ENCODE data around the gene KCNH4.

DNA sequence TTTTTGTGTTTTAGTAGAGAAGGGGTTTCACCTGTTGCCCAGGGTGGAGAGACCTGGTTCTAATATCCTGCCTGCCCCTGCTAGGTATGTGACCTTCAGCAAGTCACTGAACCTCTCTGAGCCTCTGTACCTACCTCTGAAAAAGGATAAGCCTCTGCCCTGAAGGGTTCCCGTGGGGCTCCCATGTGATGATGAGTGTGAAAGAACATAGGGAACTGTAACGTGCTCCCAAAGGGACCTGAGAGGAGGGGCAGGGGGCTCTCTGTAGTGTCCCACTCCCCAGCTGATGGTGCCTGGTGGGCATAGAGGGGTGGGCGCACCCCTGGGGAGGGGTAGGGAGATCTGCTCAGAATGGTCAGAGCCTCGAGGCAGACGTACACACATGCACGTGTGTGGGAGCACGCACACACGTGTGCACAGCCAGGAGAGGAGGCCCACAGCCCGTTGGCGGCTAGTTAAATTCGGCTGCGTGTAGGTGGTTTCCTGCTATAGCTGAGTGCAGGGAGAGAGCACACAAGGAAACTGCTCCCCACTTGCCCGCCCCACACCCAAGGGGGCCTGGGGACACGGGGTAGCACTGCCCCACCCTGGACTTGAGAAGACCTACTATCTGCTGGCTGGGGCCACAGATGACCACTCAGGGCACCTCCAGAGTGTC, 6.7 kb downstream of the KCNH4 start:
- TF ChIP-seq CTCF (IDR thresholded peaks at IDR 0.05) (no peak), EZH2 (IDR thresholded peaks at IDR 0.05) (no peak)
